ENCODE measurements around the gene MTRR. TPM values are rescaled to one million over a fixed set of nuclear protein-coding genes. Genes with fewer than 3 reads are reported as not detected.

The MTRR gene
- total RNA-seq, 1 donor from 2014 or later = 40.9 TPM

DNA sequence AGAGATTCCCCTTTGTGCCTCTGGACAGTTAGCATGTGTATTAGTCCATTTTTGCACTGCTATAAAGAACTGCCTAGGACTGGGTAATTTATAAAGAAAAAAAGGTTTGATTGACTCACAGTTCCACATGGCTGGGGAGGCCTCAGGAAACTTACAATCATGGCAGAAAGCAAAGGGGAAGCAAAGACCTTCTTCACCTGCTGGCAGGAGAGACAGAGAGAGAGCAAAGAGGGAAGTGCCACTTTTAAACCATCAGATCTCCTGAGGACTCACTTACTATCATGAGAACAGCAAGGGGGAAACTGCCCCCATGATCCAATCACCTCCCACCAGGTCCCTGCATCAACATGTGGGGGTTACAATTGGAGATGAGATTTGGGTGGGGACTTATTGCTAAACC, 24.0 kb upstream of the MTRR start:
- Mint-ChIP-seq H3K27me3 (ENCODE audit: unreplicated experiment) (peaks cover 60% of the 10 kb centered on the region), H3K36me3 (ENCODE audit: unreplicated experiment) (no peaks in the 10 kb centered on the region), H3K9me3 (ENCODE audit: unreplicated experiment) (no peaks in the 10 kb centered on the region), H3K4me3 (ENCODE audit: unreplicated experiment) (no peak overlapping the region), H3K27ac (ENCODE audit: unreplicated experiment) (no peak overlapping the region), H3K4me1 (ENCODE audit: unreplicated experiment) (peaks cover 4% of the 10 kb centered on the region)
- no peak for DNase-seq (ENCODE audit: extremely low spot score, unreplicated experiment)
- TF ChIP-seq, protein P1, sequence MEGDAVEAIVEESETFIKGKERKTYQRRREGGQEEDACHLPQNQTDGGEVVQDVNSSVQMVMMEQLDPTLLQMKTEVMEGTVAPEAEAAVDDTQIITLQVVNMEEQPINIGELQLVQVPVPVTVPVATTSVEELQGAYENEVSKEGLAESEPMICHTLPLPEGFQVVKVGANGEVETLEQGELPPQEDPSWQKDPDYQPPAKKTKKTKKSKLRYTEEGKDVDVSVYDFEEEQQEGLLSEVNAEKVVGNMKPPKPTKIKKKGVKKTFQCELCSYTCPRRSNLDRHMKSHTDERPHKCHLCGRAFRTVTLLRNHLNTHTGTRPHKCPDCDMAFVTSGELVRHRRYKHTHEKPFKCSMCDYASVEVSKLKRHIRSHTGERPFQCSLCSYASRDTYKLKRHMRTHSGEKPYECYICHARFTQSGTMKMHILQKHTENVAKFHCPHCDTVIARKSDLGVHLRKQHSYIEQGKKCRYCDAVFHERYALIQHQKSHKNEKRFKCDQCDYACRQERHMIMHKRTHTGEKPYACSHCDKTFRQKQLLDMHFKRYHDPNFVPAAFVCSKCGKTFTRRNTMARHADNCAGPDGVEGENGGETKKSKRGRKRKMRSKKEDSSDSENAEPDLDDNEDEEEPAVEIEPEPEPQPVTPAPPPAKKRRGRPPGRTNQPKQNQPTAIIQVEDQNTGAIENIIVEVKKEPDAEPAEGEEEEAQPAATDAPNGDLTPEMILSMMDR (IDR thresholded peaks at IDR 0.05) = no peak

DNA sequence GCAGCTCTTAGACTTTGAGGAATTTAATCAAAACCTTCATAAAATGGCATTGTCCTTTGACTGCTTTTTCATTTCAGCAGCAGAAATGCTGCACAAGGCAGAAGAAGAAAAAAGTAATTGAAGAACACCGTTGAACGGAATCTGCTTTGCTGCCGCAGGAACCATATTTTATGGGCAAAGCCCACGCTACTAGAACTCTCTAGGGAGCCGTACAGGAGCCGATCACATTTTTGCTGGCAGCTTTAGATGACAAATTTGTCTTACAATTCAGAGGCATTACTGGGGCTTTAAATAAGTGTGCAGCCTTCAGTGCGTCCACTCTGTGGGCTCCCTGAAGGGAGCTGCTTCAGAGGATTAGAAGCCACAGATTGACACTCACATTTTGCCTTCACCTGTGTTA, 23.4 kb upstream of the MTRR start:
- Mint-ChIP-seq H3K4me1 (ENCODE audit: unreplicated experiment) (peaks cover 6% of the 10 kb centered on the region), H3K27me3 (ENCODE audit: unreplicated experiment) (peaks cover 56% of the 10 kb centered on the region), H3K36me3 (ENCODE audit: unreplicated experiment) (no peaks in the 10 kb centered on the region), H3K9me3 (ENCODE audit: unreplicated experiment) (no peaks in the 10 kb centered on the region), H3K4me3 (ENCODE audit: unreplicated experiment) (no peak overlapping the region), H3K27ac (ENCODE audit: unreplicated experiment) (no peak overlapping the region)
- no peak for DNase-seq (ENCODE audit: extremely low spot score, unreplicated experiment)
- TF ChIP-seq, protein P1 (IDR thresholded peaks at IDR 0.05) = no peak

DNA sequence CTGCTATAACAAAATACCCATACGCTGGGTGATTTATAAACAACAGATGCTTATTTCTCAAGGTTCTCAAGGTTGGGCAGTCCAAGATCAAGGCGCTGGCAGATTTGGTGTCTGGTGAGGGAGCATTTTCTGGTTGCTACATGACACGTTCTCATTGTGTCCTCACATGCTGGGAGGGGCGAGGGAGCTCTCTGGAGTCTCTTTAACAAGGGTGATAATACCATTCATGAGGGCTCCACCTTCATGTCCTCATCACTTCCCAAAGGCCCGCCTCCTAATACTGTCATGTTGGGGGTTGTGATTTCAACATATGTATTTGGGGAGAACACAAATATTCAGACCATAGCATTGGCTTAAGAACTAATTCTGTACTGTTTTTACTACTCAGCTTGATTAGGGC, 22.6 kb upstream of the MTRR start:
- peaks cover 56% of the 10 kb centered on the region for H3K27me3 Mint-ChIP-seq (ENCODE audit: unreplicated experiment)

DNA sequence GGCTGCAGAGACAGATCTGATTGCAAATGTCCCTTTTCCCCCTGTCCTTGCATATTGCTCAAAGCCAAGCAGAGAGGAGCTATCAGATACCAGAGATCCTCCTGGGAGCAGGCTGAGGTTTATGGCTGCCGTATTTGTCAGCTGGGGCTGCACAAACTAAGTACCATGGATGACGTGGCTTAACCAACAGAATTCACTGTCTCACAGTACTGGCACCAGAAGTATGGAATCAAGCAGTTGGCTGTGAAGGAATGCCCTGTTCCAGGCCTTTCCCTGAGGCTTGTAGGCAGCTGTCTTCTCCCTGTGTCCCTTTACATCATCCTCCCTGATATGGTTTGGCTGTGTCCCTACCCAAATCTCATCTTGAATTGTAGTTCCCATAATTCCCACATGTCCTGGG, 20.7 kb upstream of the MTRR start:
- Mint-ChIP-seq H3K4me1 (ENCODE audit: unreplicated experiment) (peaks cover 13% of the 10 kb centered on the region), H3K27ac (ENCODE audit: unreplicated experiment) (no peak overlapping the region), H3K9me3 (ENCODE audit: unreplicated experiment) (no peaks in the 10 kb centered on the region), H3K36me3 (ENCODE audit: unreplicated experiment) (no peaks in the 10 kb centered on the region), H3K4me3 (ENCODE audit: unreplicated experiment) (no peak overlapping the region), H3K27me3 (ENCODE audit: unreplicated experiment) (peaks cover 45% of the 10 kb centered on the region)
- TF ChIP-seq, protein P1 (IDR thresholded peaks at IDR 0.05) = no peak
- DNase-seq (ENCODE audit: extremely low spot score, unreplicated experiment) = no peak

More for the DNA sequence above, 22.6 kb upstream of the MTRR start:
- no peak for DNase-seq (ENCODE audit: extremely low spot score, unreplicated experiment)
- no peaks in the 10 kb centered on the region for H3K9me3 Mint-ChIP-seq (ENCODE audit: unreplicated experiment)
- TF ChIP-seq, protein P1 (IDR thresholded peaks at IDR 0.05) = no peak
- H3K36me3 Mint-ChIP-seq (ENCODE audit: unreplicated experiment) = no peaks in the 10 kb centered on the region
- no peak overlapping the region for H3K27ac Mint-ChIP-seq (ENCODE audit: unreplicated experiment)
- H3K4me1 Mint-ChIP-seq (ENCODE audit: unreplicated experiment) = peaks cover 8% of the 10 kb centered on the region
- no peak overlapping the region for H3K4me3 Mint-ChIP-seq (ENCODE audit: unreplicated experiment)

DNA sequence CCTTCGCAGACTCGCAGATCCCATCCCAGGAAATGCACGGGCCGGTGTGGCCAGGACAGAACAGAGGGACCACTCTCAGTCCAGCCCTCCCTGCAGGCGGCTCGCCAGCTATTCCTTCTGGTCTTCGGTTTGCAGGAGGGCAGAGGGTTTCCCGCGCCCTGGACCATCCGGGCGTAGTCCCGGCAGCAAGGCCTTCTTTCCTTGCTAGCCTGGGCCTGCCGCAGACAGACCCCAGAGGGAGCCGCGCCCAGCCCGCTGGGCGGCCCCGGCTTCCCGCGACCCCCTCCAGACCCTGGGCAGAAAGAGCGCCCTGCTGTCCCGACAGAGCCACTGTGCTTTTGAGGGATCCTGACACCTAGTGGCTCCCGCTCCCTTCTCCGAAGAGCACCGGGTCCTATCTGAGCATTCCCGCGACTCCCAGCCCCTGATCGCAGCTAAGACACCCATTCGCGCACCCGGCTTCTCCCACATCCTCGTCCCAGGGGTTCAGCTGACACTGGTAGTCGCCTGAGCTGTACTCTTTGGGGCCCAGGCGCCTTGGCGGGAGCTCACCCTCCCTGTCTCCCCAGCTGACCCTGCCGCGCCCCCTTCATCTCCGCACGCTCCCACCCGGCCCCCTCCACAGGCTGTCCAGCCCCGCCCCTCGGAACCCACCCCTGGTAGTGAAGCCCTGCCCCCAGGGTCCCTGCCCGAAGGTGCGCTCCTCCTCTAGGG, 19.1 kb upstream of the MTRR start:
- Mint-ChIP-seq H3K4me3 (ENCODE audit: unreplicated experiment) (peak overlapping the region; percentile 72), H3K27me3 (ENCODE audit: unreplicated experiment) (peaks cover 32% of the 10 kb centered on the region), H3K36me3 (ENCODE audit: unreplicated experiment) (no peaks in the 10 kb centered on the region), H3K27ac (ENCODE audit: unreplicated experiment) (no peak overlapping the region), H3K4me1 (ENCODE audit: unreplicated experiment) (peaks cover 13% of the 10 kb centered on the region), H3K9me3 (ENCODE audit: unreplicated experiment) (no peaks in the 10 kb centered on the region)
- DNase-seq (ENCODE audit: extremely low spot score, unreplicated experiment) = no peak
- TF ChIP-seq, protein P1 (IDR thresholded peaks at IDR 0.05) = peak; percentile 26

All from osteocyte (in vitro differentiated cells).